Tibial nerve (tissue), 4 donors: ENCODE measurements around the gene CLOCK. TPM values are rescaled to one million over a fixed set of nuclear protein-coding genes. Genes with fewer than 3 reads are reported as not detected.

Experiments used
- DNase-seq, 2 donors: peaks; one replicate each; pipeline ENCODE4 v3.0.0-alpha.2; 2019; ENCODE audit warnings: low spot score in 2 of 2
- H3K27ac ChIP-seq, 4 donors: fragments of 200-600 bp; sonication (generic) in 3 of 4; one replicate each; pipeline ENCODE4 v1.5.1; 2017 to 2019; ENCODE audit warnings: mild to moderate bottlenecking in 1 of 4
- H3K27me3 ChIP-seq, 2 donors: fragments of 200-600 bp; sonication (generic) in 1 of 2; one replicate each; pipeline versions ENCODE4 v1.5.1 to v1.6.0; 2017 to 2019
- H3K36me3 ChIP-seq, 3 donors: fragments of 200-600 bp; sonication (generic); one replicate each; pipeline ENCODE4 v1.5.1; 2018 to 2019
- H3K4me1 ChIP-seq, 4 donors: fragments of 200-600 bp; sonication (generic) in 3 of 4; one replicate each; pipeline ENCODE4 v1.5.1; 2017 to 2019
- H3K4me3 ChIP-seq, 4 donors: fragments of 200-600 bp; sonication (generic) in 3 of 4; one replicate each; pipeline ENCODE4 v1.5.1; 2017 to 2019; ENCODE audit warnings: mild to moderate bottlenecking in 1 of 4, moderate library complexity in 1 of 4
- H3K9me3 ChIP-seq, 4 donors: fragments of 200-600 bp; sonication (generic) in 3 of 4; one replicate each; pipeline ENCODE4 v1.5.1; 2017 to 2019
- EP300 ChIP-seq, 2 donors: sonication (generic); formaldehyde crosslinking; IDR thresholded peaks; one replicate each; pipeline ENCODE4 v1.6.1; 2017; ENCODE audit warnings: antibody characterized with exemption in 2 of 2, mild to moderate bottlenecking in 1 of 2
- POLR2A ChIP-seq, 2 donors: fragments of 450-650 bp; IDR thresholded peaks; one replicate each; pipeline ENCODE4 v1.6.1; 2017; ENCODE audit warnings: antibody characterized with exemption in 2 of 2, mild to moderate bottlenecking in 2 of 2, moderate library complexity in 2 of 2
- WGBS, 2 donors: methylation state at CpG; one replicate each; pipeline ENCODE4 v1.1.5; 2018; 5-methylcytosine and 5-hydroxymethylcytosine counted together
- total RNA-seq, 4 donors: library from RNA; depleted of rRNA; stranded (reverse); fragments of >200 nt; gene quantifications; one replicate each; pipeline ENCODE4 v1.1.0, GENCODE V29; 2016
- TF ChIP-seq, protein P1 (sequence below), 5 experiments: fragments of 200-600 bp in 3 of 5; fragments of 450-650 bp in 2 of 5; sonication (generic) in 3 of 5; IDR thresholded peaks; one replicate each; pipeline ENCODE4 v1.5.1; 2016 to 2019; ENCODE audit warnings: antibody characterized with exemption in 5 of 5, mild to moderate bottlenecking in 3 of 5, moderate library complexity in 2 of 5

Gene CLOCK
- total RNA-seq, 4 donors from 2014 or later = 17.8 to 48.0 (median 27.6) TPM

GRCh38 chr4:55491486-55491885 lies 55.2 kb downstream of the CLOCK start:
- H3K27me3 ChIP-seq = no peaks in the 10 kb centered on the region
- TF ChIP-seq POLR2A (IDR thresholded peaks at IDR 0.05) = no peak
- no peak for TF ChIP-seq EP300 (IDR thresholded peaks at IDR 0.05)
- TF ChIP-seq, protein P1, sequence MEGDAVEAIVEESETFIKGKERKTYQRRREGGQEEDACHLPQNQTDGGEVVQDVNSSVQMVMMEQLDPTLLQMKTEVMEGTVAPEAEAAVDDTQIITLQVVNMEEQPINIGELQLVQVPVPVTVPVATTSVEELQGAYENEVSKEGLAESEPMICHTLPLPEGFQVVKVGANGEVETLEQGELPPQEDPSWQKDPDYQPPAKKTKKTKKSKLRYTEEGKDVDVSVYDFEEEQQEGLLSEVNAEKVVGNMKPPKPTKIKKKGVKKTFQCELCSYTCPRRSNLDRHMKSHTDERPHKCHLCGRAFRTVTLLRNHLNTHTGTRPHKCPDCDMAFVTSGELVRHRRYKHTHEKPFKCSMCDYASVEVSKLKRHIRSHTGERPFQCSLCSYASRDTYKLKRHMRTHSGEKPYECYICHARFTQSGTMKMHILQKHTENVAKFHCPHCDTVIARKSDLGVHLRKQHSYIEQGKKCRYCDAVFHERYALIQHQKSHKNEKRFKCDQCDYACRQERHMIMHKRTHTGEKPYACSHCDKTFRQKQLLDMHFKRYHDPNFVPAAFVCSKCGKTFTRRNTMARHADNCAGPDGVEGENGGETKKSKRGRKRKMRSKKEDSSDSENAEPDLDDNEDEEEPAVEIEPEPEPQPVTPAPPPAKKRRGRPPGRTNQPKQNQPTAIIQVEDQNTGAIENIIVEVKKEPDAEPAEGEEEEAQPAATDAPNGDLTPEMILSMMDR (IDR thresholded peaks at IDR 0.05) = no peak
- peaks cover 0 to 43% (median 0%) of the 10 kb centered on the region in 3 donors for H3K36me3 ChIP-seq
- no peak for DNase-seq
- no peak overlapping the region for H3K27ac ChIP-seq
- WGBS, 2 donors = 28 to 46% methylated on average over 1 of the region's 1 CpG
- H3K4me3 ChIP-seq = no peak overlapping the region
- peaks cover 0 to 6% (median 0%) of the 10 kb centered on the region in 4 donors for H3K9me3 ChIP-seq
- H3K4me1 ChIP-seq = peaks cover 0 to 3% (median 0%) of the 10 kb centered on the region in 4 donors

DNA sequence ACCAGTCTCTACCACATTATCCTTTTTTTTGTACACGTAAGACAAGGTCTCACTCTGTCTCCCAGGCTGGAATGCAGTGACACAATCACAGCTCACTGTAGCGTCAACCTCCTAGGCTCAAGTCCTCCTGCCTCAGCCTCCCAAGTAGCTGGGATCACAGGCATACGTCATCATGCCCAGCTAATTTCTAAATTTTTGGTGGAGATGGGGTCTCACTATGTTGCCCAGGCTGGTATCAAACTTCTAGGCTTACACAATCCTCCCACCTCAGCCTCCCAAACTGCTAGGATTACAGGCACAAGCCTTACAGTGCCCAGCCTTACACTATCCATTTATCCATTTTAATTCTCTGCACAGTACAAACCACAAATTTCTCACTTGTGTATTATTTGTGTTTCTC lies 58.0 kb downstream of the CLOCK start:
- H3K4me3 ChIP-seq = no peak overlapping the region
- WGBS, 2 donors = 97 to 100% methylated on average over 3 of the region's 3 CpGs

GRCh38 chr4:55485821-55486220 lies 60.9 kb downstream of the CLOCK start:
- Histone ChIP-seq H3K4me3 (no peak overlapping the region), H3K9me3 (no peaks in the 10 kb centered on the region), H3K27ac (no peak overlapping the region), H3K4me1 (no peaks in the 10 kb centered on the region), H3K27me3 (no peaks in the 10 kb centered on the region), H3K36me3 (peaks cover 0 to 60% (median 2%) of the 10 kb centered on the region in 3 donors)
- no peak for DNase-seq
- TF ChIP-seq POLR2A (IDR thresholded peaks at IDR 0.05) = no peak
- TF ChIP-seq, protein P1 (IDR thresholded peaks at IDR 0.05) = no peak
- TF ChIP-seq EP300 (IDR thresholded peaks at IDR 0.05) = no peak
- WGBS, 2 donors = 93 to 100% methylated on average over 1 of the region's 1 CpG

More for the DNA sequence above, 58.0 kb downstream of the CLOCK start:
- no peak for DNase-seq
- no peaks in the 10 kb centered on the region for H3K9me3 ChIP-seq
- H3K4me1 ChIP-seq = peaks cover 0 to 3% (median 0%) of the 10 kb centered on the region in 4 donors
- no peak for TF ChIP-seq EP300 (IDR thresholded peaks at IDR 0.05)
- no peak for TF ChIP-seq POLR2A (IDR thresholded peaks at IDR 0.05)
- TF ChIP-seq, protein P1 (IDR thresholded peaks at IDR 0.05) = no peak
- peaks cover 0 to 50% (median 2%) of the 10 kb centered on the region in 3 donors for H3K36me3 ChIP-seq
- H3K27ac ChIP-seq = no peak overlapping the region
- H3K27me3 ChIP-seq = no peaks in the 10 kb centered on the region

DNA sequence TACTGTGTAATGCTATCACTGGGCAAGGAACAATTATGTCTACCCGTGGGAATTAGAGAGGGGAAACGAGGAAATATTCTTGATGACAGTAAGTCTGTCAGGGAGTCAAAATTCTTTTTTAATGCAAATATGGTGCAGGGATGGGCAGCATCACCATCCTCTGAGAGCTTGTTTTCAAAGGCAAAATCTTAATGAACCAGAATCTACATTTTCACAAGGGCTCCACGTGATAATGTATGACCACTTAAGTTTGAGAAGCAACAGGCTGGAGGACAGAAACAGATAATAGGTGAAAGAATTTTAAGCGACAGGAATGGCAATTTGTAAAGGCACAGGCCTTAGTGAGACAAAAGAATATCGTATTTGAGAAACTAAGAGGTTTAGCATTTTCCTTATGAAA lies 63.4 kb downstream of the CLOCK start:
- H3K27me3 ChIP-seq = no peaks in the 10 kb centered on the region
- no peak overlapping the region for H3K27ac ChIP-seq
- H3K4me3 ChIP-seq = no peak overlapping the region
- no peaks in the 10 kb centered on the region for H3K4me1 ChIP-seq
- 68 to 72% methylated on average over 5 of the region's 5 CpGs for WGBS, 2 donors
- H3K36me3 ChIP-seq = peaks cover 0 to 66% (median 2%) of the 10 kb centered on the region in 3 donors
- TF ChIP-seq POLR2A (IDR thresholded peaks at IDR 0.05) (no peak), EP300 (IDR thresholded peaks at IDR 0.05) (no peak)
- TF ChIP-seq, protein P1 (IDR thresholded peaks at IDR 0.05) = no peak
- no peaks in the 10 kb centered on the region for H3K9me3 ChIP-seq
- no peak for DNase-seq

GRCh38 chr4:55475394-55476243 lies 71.1 kb downstream of the CLOCK start:
- H3K36me3 ChIP-seq = peaks cover 0 to 67% (median 3%) of the 10 kb centered on the region in 3 donors
- TF ChIP-seq, protein P1 (IDR thresholded peaks at IDR 0.05) = no peak
- TF ChIP-seq EP300 (IDR thresholded peaks at IDR 0.05) (no peak), POLR2A (IDR thresholded peaks at IDR 0.05) (no peak)
- H3K27me3 ChIP-seq = no peaks in the 10 kb centered on the region
- H3K9me3 ChIP-seq = peaks cover 0 to 8% (median 0%) of the 10 kb centered on the region in 4 donors
- no peak overlapping the region for H3K4me3 ChIP-seq
- H3K27ac ChIP-seq = no peak overlapping the region
- 79 to 81% methylated on average over 6 of the region's 6 CpGs for WGBS, 2 donors
- DNase-seq = no peak
- H3K4me1 ChIP-seq = no peaks in the 10 kb centered on the region
